ENCODE data around the gene OTUD5.
A peak's percentile ranks its signal among the peaks of the same experiment; 100 is the strongest.

OTUD5 gene

DNA sequence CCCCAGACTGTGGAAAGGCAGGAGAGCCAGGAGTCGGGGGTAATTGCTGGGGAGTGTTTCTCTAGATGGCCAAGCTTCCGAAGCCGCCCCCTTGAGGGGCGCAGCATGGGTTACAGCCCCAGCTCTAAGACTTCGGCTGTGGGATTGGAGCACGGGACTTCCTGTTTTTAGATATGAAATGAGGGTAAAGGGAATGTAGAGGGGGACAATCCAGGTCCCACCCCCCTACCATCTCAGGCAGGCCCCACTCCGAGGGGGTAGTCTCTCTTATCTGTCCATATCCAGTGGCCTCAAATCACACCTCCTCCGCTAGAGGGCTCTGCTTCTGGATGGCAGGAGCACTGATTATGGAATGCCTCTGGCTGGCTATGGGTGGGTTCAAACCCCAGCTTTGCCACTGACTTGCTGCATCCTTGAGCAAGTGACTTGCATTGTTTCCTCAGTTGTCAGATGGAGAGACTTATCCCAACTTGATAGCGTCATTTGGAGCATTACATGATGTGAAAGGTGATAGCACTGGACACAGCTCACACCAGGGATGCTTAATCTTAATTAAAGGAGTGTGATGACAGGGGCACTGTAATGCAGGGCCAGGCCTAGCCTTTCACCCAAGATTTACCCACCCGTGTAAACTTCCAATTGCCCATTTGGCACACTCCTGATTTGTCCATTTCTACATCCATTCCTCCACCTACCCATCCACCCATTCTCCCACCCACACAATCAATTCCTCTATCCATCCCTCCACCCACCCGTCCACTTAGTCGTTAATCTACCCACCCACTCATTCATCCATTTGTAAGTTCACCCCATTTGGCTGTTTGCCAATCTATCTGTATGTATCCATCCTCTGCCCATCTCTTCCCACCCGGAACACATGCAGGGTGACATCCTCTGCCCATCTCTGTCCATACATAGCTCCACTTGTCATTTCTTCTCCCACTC is 15.1 kb upstream of the OTUD5 start:
- DNase-seq (ENCODE audit: low spot score), result peak; percentile 18

DNA sequence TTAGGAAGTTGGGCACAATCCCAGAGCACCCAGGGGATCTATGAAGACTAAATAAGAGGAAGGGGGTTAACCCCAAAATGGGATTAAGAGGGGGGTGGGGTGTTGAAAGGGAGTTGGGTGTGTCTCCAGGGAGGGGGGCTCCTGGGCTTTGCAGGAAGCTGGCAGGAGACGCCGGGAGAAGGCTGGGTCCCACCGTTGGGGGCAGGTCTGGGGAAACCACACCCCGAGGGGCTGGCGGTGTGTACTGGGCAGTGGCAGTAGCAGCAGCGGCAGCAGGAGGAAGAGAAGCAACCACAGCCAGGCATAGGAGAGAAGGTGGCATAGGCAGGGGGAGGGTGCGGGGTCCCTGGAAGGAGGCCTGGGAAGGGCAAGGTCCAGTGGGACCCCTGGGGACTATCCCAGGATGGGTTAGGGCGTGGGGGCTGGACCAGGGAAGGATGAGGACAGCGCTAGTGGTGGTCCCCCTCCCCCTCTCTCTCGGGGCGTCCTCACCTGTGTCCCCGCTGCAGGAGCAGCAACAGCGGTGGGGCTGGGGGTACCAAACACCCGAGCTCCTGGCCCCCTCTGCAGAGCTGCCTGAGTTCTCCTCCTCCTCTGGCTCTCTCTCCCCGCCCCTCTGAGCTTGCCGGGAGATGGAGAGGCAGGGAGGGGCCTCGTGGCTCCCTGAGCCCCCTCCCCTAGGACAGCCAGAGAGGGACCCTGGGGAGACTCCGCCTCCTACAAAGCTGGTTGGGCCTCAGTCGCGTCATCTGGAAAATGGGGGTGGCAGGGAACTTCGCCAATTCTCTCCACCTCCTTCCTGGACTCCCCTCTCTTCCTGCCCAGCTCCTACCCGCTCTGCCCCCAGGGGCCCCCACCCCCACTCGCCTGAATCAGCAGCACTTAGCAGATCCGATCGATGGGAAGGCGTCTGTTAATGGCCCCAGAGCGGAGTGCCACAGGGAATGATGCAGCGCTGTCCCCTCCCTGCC is 14.1 kb upstream of the OTUD5 start, which contains the start of gene KCND1:
TSS of gene KCND1 (minus strand) at position 596 of the 971 bp plus-strand sequence. CDS start 1,573 bp downstream, outside the sequence.
- DNase-seq (ENCODE audit: low spot score), result no peak

DNA sequence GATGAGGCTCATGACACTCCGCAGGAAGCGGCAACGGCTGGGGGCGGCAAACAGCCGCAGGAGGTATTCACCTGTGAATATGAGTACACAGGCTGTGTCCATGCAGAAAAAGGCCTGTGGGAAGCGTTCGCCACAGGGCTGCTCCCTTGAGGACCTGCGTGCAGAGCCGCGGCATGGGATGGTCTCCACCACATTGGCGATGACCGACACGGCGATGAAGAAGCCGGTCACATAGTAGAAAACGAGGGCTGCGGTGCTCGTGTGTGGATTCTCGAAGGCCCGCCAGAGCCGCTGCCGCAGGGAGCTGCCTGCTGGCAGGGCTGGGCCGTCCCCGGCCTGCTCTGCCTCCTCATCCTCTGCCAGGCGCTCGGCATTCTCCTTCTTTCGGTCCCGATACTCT is 12.1 kb upstream of the OTUD5 start:
- no peak for DNase-seq (ENCODE audit: low spot score)

DNA sequence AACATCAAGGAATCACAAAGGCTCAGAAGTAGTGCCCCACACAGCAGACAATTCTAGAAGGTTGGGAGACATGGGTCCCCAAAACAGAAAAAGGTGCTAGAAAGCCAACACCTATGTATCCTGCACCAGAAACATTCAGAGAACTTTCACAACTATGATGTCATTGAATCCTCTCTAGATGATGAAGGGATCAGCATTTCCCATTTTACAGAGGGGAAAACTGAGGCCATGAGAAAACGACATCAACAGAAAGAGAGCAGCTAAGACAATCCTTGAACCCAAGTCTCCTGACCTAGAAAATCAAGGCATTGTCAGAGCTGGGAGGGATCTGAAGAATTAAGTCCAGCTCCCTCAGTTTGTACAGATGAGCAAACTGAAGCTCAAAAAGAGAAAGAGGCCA is 11.0 kb upstream of the OTUD5 start:
- no peak for DNase-seq (ENCODE audit: low spot score)

DNA sequence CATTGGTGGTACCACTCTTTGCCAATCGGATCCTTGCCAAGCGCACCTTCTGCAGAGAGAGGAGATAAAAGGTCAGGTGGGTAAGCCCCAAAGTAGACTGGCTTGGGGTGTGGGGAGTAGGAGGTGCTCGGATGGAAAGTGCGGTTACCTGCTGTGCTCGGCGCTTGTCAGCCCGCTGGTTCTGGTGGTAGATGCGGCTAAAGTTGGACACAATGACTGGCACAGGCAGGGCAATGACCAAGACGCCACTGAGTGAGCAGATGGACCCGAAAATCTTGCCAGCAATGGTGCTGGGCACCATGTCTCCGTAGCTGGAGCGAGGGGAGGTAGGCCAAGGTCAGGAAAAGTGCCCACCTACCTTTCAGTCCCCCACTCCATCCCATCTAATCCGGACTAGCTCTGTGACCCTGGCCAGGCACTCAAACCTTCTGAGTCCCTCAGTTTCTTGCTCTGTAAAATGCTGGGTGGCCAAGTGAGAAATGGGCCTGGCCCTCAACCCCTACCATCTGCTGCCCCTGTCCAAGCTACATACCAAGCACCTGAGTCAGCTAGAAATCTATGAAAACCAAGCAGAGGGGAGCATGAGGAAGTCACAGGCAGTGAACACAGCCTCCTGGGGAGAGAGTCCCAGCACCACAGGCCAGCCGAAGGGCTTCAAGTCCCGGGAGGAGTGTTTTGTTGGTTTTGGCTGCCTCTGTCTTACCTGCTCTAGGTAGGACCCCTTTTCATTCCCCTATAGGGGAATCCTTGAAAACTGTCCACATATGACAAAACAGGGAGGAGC is 9.6 kb upstream of the OTUD5 start:
- no peak for DNase-seq (ENCODE audit: low spot score)

DNA sequence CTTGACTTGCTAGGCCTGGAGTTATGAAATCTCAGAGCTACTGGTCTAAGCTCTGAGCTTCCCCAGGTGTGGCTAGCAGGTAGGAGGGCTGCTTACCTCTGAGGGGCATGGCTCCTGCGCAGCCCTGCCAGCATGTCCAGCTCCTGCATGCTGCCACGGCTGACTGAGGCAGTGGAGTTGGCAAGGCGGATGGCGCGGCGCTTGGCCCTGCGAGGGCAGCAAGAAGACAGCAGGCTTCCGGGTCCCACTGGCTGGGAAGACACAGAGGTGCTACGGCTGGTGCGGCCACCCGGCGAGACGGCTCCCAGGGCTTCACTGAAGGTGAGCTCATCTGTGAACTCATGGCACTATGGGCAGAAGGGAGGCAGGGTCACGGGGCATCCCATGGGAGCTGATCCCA is 8.6 kb upstream of the OTUD5 start:
- no peak for DNase-seq (ENCODE audit: low spot score)

DNA sequence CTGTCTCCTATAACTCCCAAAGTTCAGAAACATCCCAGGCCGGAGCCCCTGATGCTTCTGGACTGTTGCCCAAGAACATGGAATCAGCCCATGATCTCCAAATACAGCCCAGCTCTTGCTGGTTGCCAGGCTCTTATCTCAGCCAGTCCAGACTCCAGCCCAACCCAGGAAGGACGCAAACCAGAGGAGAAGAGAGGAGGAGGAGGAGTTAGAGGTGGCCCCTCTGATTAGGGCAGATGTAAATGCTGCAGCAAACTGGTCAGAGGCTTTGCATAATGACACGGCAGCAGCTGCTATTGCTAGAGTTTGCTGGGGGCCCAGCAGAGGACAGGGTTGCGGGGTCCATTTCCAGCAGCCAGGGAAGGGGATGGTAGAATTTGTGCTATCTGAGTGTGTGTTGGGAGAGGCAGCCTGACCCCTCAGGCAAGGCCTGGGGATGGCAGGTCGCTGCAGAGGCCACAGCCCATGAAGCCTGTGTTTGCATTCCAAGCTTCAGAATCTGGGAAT is 4.2 kb upstream of the OTUD5 start:
- DNase-seq (ENCODE audit: low spot score), result peak; percentile 25

DNA sequence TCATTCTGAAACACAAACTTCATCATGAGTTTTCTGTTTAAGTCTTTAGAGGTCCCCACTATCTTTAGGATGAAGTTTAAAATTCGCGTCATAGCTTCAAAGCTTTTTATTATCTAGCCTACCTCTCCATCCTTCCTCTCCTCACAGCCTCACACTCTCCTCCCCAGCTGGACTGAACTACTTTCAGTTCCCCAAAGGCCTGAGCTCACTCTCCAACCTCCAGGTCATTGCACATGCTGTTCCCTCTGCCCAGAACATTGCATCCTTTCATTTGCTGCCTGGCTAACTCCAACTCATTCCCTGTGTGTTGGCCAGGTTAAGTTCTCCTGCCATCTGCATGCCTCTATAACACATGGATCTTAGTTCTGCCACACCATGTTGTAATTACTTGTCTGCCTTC is 2.9 kb upstream of the OTUD5 start:
- no peak for DNase-seq (ENCODE audit: low spot score)

DNA sequence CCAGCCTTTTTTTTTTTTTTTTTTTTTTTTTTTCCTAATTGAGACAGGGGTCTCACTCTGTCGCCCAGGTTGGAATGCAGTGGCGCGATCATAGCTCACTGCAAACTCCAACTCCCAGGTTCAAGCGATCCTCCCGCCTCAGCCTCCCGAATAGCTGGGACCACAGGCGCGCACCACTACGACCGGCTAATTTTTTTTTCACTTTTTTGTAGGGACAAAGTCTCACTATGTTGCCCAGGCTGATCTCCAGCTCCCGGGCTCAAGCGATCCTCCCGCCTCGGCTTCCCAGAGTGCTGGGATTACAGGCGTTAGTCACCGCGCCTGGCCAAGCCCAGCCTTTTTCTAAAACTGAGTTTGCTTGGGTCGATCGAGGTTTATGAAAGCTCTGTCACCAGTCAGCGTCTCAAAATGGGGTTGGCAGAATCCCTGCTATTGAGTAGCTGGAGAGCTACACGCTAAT is 1.3 kb upstream of the OTUD5 start:
- DNase-seq (ENCODE audit: low spot score), result no peak

DNA sequence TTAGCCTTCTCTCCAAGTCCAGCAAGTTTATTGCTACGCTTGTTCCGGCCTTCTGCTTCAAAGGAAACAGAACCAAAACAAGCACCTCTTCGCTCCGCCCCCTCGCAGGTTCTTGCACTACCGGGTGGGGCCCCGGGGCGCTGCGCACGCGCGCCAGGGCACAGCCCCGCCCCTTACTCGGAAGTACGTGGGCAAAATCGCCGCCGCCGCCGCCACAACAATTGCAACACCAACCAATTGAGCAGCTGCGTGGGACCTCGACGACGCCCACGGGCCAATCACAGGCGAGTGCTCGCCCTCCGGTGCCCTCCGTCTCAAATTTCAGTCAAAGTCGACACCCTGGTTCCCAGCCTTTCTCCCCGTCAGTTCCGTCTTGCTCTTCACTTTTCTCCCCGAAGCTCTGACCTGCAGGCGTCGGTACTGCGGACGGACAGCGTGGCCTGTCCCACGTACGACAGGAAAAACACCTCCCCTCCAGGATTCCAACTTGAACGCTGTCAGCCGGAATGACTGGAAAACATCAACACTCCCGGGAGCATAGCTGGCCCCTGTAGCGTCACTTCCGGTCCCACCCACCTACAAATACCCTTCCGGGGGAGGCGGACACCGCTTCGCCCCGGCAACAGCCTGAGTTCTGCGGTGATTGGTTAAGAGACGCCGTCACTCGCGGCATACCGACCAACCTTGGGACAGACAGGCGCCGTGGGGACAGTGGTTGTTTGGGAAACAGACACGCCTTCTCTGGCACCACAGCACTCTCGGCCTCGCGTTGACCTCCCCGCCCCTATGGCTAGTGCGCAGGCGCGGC is 624 bp upstream of the OTUD5 start:
- peak; percentile 93 for DNase-seq (ENCODE audit: low spot score)

DNA sequence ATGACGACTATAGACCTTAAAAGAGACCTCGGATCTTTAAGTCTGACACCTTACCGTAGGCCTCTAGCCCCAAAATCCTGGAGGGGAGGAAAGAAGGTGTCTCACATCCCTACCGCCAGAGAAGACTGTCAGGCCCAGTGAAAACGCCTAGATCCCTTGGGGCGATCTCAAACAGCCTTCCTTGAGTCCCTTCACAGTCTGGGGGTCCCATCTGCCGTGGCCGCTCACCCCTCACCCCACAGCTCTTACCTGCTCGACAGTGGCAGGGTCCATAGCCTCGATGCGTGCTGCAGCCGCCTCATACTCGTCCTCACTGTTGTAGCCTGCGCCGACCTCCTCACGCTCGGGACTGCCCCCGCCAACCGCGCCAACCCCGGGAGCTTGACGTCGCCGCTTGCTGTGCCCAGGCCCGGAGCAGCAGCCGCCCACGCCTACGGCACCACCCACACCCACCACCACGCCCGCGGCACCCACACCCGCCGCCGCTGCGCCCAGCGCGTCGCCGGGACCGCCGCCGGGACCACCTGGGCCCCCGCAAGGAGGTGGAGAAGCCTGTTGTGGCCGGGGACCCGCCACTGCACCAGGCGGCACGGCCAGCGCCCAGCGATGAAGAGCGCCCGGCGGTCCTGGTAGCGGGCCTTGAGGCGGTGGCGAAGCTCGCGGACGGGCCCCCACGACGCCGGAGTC is 536 bp downstream of the OTUD5 start:
- DNase-seq (ENCODE audit: low spot score), result no peak

DNA sequence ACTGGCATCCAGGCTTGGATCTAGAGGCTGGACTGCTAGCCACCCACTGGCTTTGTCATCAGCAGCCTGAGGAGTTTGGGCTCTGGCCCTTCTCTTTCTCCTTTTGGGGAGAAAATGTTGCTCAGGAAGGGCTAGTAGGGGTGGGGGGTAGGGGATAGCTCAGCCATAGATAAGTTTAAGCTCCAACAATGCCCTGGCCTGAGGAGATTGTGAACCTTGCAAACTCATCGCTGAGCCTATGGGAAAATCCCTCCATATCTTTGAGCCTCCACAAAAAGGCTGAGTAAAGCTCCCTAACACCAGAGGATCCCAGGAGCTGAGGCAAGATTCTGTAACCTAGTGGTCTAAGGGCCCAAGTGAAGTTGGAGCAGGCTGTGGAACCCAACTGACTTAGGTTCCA is 8.8 kb downstream of the OTUD5 start:
- no peak for DNase-seq (ENCODE audit: low spot score)

DNA sequence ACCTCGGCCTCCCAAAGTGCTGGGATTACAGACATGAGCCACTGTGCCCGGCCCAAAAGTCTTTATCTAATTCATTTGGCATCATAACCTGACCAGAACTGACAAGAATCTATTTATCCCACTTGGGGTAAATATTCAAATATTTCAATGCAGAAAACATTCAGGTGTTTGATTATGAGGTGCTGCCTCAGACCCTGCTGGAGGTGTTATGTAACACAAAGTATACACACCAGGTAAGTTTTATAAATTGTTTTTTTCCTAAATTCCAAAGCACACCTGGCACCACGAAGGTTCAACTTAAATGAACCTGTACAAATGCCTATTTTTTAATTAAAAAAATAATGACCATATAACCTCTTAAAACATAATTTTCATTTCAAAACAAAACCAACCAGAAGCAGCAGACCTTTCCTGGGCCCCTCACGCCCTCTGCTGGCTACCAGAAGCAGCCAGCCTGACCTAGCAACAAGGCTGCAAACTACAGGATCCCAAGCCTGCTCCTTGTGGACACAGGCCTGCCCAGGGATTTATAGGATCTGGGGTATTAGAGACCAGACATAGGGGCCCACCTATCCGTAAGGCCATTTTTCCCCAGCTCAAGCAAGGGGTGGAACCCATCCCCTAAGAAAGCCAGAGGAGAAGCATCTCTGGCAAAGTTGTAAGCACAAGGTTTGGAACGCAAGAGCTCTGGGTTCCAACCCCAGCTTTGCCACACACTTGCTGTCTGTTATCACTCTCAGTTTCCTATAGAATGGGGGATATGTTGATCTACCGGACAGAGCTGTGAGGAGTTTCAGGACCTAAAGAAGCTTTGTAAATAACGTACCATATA is 11.7 kb downstream of the OTUD5 start:
- peak; percentile 18 for DNase-seq (ENCODE audit: low spot score)

DNA sequence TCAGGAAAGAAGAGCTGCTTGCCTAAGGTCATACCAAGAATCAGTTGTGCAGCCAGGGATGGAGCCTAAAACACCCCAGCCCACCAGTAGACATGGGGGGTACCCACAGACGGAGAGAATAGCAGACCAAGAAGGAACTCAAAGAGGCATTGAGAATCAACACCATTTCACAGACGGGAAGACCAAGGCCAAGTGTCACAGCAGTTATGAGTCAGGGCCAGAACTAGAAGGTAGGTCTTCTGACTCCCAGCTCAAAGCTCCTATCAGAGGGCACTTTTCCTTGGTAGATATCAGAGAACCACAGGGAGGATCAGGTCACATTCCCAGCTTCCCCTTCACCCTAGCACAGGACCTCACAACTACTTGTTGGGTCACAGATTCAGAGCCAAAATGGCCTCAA is 14.5 kb downstream of the OTUD5 start:
- no peak for DNase-seq (ENCODE audit: low spot score)

DNA sequence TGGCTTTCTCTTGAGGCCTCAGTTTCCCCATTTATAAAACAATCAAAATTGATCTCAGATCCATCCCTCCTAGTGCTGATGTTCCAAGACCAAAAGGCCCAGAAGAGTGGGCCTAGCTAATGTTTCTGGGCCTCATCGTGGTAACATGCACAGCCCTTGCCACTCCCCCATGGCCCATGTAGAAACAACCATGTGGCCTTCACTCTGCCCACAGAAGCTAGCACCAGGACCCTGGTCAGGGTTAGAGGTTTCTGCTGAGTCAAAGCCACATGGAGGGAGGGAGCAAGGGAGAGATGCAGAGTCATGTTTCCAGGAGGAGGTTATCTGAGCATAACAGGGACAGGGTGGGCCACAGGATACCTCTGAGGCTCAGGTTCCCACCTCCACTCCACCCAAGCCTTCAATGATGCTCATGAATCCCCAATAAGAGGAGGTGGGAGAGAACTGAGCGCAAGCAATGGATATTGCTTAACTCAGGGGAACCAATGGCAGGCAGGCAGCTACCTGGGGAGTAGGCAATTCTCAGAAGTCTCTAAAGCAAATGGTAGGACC is 16.9 kb downstream of the OTUD5 start:
- DNase-seq (ENCODE audit: low spot score), result no peak

DNA sequence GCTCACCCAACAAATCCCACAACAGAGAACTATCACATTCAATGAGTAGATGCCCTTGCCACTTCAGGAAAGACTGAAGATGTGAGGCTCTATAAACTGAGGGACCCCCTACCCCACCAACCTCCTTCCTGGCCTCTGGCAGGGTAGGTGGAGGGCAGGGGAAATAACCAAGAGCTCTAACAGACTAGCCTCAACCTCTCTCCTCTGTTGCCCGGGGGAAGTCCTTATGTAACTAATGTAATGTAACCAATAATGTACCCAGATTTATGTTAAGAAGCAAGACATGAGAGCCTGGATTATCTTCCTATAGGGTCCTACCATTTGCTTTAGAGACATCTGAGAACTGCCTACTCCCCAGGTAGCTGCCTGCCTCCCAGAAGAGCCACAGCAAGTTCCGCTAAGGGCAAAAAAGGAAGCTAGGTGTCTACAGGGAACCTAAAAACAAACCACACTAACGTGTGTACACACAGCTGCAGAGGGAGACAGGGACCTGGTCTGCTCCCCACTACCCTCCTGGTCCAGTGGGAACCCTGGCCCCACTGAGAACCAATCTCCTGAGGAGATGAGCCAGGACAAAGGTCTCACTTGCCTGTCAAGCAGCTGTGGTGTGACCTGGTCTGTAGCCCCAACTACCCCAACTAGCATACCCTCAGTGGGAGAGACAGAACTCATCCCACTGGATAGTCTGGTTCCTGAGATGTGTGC is 17.7 kb downstream of the OTUD5 start:
- DNase-seq (ENCODE audit: low spot score), result peak; percentile 23

DNA sequence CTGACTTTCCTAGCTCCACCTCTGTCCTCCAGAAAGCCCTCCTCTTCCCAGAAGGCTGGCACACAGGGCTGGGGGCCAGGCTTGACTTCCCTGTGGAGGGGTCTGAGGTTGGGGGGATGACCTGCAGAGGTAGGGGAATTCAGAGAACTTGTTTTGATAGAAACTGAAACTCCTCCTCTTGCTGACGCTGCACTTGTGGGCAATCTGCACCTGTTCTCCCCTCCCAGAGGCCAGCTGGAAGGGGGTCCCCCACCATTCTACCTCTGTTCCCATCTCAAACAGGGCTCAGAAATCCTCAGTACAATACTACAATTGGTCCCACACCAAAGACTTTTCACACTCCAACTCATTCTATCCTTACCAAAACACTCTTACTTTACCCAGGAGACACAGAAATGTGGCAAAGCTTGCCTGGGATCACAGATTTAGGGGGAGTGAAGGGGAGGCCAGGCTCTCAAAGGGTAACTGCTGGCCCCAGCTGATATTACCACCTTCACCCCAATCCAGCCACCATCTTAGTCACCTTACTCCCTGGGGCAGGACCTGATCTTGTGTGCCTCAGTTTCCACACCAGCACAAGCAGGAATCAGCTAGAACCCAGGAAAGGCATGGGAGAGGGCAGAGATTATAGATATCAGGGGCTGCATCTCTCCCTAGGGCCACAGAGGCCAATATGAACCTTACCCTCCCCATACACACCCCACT is 18.5 kb downstream of the OTUD5 start:
- peak; percentile 53 for DNase-seq (ENCODE audit: low spot score)
